BLaER1 treated with 17β-estradiol and CSF1 and Interleukin-3, amounts not matched to agents 10 nM and 100 nM (cell line): ENCODE results near the gene SYMPK.

Experiments used
- H3K27ac ChIP-seq, 11 experiments: shearing (Covaris generic); formaldehyde crosslinking; 2 replicates each; pipeline ENCODE4 v1.8.1; 2022
- H3K27me3 ChIP-seq, 11 experiments: shearing (Covaris generic); formaldehyde crosslinking; 2 replicates each; pipeline ENCODE4 v1.8.1; 2022
- H3K36me3 ChIP-seq, 11 experiments: shearing (Covaris generic); formaldehyde crosslinking; 2 replicates each; pipeline ENCODE4 v1.8.1; 2022
- H3K4me1 ChIP-seq, 10 experiments: shearing (Covaris generic); formaldehyde crosslinking; 2 replicates each; pipeline ENCODE4 v1.8.1; 2022
- H3K4me2 ChIP-seq, 11 experiments: shearing (Covaris generic); formaldehyde crosslinking; 2 replicates each; pipeline ENCODE4 v1.8.1; 2022
- H3K4me3 ChIP-seq, 10 experiments: shearing (Covaris generic); formaldehyde crosslinking; 2 replicates each; pipeline ENCODE4 v1.8.1; 2022
- H3K9ac ChIP-seq, 11 experiments: shearing (Covaris generic); formaldehyde crosslinking; 2 replicates each; pipeline ENCODE4 v1.8.1; 2022
- H3K9me3 ChIP-seq, 11 experiments: shearing (Covaris generic); formaldehyde crosslinking; replicated peaks in 1 of 11; 2 replicates each; pipeline ENCODE4 v1.8.1; 2022
- H4K20me1 ChIP-seq, 11 experiments: shearing (Covaris generic); formaldehyde crosslinking; 2 replicates each; pipeline ENCODE4 v1.8.1; 2022
- Cebpa-rat ChIP-seq, 11 experiments: shearing (Covaris generic); IDR thresholded peaks; 2 replicates each; pipeline ENCODE4 v1.8.1; 2022

SYMPK gene

DNA sequence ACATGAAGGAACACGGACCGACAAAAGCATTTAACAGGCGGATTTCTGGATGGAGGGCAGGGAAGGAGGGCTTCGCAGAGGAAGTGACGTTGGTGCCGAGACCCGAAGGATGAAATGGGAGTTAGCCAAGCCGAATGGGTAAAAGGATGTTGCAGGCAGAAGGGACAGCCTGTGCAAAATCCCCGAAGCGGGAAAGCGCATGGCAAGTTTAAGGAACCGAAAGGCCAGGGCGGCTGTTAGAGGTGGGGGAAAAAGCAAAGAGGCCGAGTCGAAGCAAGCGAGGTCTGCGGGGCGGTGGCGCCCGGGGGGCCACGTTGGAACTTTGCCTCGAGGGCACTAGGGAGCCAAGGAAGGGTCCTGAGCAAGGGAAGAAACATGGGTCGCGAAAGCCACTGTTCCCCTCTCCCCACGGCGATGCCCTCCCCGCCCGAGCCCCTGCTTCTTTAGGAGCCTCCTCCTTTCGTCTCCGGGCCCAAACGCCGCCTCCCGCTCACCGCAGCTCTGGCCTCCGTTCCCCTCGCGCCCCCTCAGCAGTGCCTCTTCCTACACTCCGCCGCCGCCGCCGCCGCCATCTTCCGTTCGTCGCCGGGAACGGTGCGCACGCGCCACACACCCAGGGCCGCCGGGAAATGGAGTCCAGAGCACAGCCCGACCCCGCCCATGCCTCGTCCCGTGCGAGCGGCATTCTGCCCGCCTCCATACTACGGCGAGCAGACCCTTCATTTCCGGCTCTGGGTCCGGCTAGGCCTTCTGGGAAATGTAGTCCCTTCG, at the start of gene SYMPK:
Gene SYMPK (minus strand): TSS at position 584 of the 771 bp plus-strand sequence. CDS start 8,652 bp downstream, outside the sequence.
- Histone ChIP-seq H3K27ac (peak within 1 kb of the TSS; percentile 81 to 99 (median 94)), H3K4me2 (peak within 1 kb of the TSS; percentile 80 to 97 (median 93)), H3K9ac (peak within 1 kb of the TSS; percentile 91 to 99 (median 95)), H3K9me3 (no peaks in the 10 kb centered on the region), H4K20me1 (peaks cover 4 to 41% (median 31%) of the 10 kb centered on the region in 11 experiments; a peak in 19 of 22 replicates), H3K36me3 (peaks cover 29 to 42% (median 34%) of the 10 kb centered on the region in 11 experiments), H3K4me3 (peak within 1 kb of the TSS; percentile 74 to 98 (median 80)), H3K4me1 (peaks cover 21 to 26% (median 24%) of the 10 kb centered on the region in 10 experiments), H3K27me3 (peaks cover 31 to 44% (median 42%) of the 10 kb centered on the region in 11 experiments)
- TF ChIP-seq Cebpa-rat (IDR thresholded peaks at IDR 0.05): no peak

DNA sequence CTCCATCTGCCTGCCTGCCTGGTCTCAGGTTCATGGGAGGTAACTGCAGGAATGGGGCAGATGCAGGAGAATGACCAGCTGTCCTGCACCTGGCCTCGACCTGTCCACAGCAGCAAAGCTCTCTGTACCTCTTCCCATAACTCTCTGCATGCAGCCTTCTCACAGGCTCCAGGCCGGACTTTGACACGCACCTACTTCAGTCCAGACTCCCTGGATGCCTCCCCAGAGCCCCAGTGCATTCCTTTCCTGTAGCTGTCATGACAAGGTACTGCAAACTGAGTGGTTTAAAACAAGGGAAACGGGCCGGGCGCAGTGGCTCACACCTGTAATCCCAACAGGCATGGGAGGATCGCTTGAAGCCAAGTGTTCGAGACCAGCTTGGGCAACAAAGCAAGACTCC, 48.3 kb upstream of the SYMPK start:
- Histone ChIP-seq H3K27ac (no peak overlapping the region), H3K27me3 (no peaks in the 10 kb centered on the region), H3K4me3 (no peak overlapping the region), H3K4me2 (no peak overlapping the region), H3K9ac (no peak overlapping the region), H3K36me3 (no peaks in the 10 kb centered on the region), H3K4me1 (peaks cover 0 to 8% (median 0%) of the 10 kb centered on the region in 10 experiments; a peak in 1 of 20 replicates), H3K9me3 (peaks cover 0 to 6% (median 0%) of the 10 kb centered on the region in 11 experiments; a peak in 2 of 22 replicates), H4K20me1 (no peaks in the 10 kb centered on the region)
- no peak for TF ChIP-seq Cebpa-rat (IDR thresholded peaks at IDR 0.05)

GRCh38 chr19:45908956-45909355, 46.0 kb upstream of the SYMPK start:
- no peak for TF ChIP-seq Cebpa-rat (IDR thresholded peaks at IDR 0.05)
- H3K9me3 ChIP-seq: peaks cover 0 to 6% (median 0%) of the 10 kb centered on the region in 11 experiments; a peak in 2 of 22 replicates
- H3K9ac ChIP-seq: no peak overlapping the region
- no peak overlapping the region for H3K27ac ChIP-seq
- H3K4me3 ChIP-seq: no peak overlapping the region
- H3K36me3 ChIP-seq: no peaks in the 10 kb centered on the region
- no peaks in the 10 kb centered on the region for H3K27me3 ChIP-seq
- H3K4me1 ChIP-seq: peaks cover 0 to 8% (median 0%) of the 10 kb centered on the region in 10 experiments; a peak in 1 of 20 replicates
- no peak overlapping the region for H3K4me2 ChIP-seq
- H4K20me1 ChIP-seq: no peaks in the 10 kb centered on the region

GRCh38 chr19:45906221-45906620, 43.3 kb upstream of the SYMPK start:
- peaks cover 0 to 2% (median 0%) of the 10 kb centered on the region in 11 experiments; a peak in 6 of 22 replicates for H3K36me3 ChIP-seq
- TF ChIP-seq Cebpa-rat (IDR thresholded peaks at IDR 0.05): no peak
- H3K4me2 ChIP-seq: no peak overlapping the region
- no peak overlapping the region for H3K9ac ChIP-seq
- H3K9me3 ChIP-seq: no peaks in the 10 kb centered on the region
- H3K27ac ChIP-seq: no peak overlapping the region
- H3K4me1 ChIP-seq: peaks cover 9 to 12% (median 11%) of the 10 kb centered on the region in 10 experiments
- no peaks in the 10 kb centered on the region for H3K27me3 ChIP-seq
- H3K4me3 ChIP-seq: no peak overlapping the region
- peaks cover 1 to 3% (median 3%) of the 10 kb centered on the region in 11 experiments; a peak in 20 of 22 replicates for H4K20me1 ChIP-seq

GRCh38 chr19:45905011-45905410, 42.1 kb upstream of the SYMPK start:
- TF ChIP-seq Cebpa-rat (IDR thresholded peaks at IDR 0.05): no peak
- H4K20me1 ChIP-seq: peaks cover 8 to 16% (median 15%) of the 10 kb centered on the region in 11 experiments; a peak in 20 of 22 replicates
- no peaks in the 10 kb centered on the region for H3K27me3 ChIP-seq
- no peak overlapping the region for H3K27ac ChIP-seq
- H3K4me2 ChIP-seq: no peak overlapping the region
- H3K9me3 ChIP-seq: no peaks in the 10 kb centered on the region
- H3K9ac ChIP-seq: no peak overlapping the region
- H3K4me1 ChIP-seq: peaks cover 16 to 24% (median 22%) of the 10 kb centered on the region in 10 experiments
- peaks cover 2 to 14% (median 5%) of the 10 kb centered on the region in 11 experiments; a peak in 18 of 22 replicates for H3K36me3 ChIP-seq
- H3K4me3 ChIP-seq: no peak overlapping the region

DNA sequence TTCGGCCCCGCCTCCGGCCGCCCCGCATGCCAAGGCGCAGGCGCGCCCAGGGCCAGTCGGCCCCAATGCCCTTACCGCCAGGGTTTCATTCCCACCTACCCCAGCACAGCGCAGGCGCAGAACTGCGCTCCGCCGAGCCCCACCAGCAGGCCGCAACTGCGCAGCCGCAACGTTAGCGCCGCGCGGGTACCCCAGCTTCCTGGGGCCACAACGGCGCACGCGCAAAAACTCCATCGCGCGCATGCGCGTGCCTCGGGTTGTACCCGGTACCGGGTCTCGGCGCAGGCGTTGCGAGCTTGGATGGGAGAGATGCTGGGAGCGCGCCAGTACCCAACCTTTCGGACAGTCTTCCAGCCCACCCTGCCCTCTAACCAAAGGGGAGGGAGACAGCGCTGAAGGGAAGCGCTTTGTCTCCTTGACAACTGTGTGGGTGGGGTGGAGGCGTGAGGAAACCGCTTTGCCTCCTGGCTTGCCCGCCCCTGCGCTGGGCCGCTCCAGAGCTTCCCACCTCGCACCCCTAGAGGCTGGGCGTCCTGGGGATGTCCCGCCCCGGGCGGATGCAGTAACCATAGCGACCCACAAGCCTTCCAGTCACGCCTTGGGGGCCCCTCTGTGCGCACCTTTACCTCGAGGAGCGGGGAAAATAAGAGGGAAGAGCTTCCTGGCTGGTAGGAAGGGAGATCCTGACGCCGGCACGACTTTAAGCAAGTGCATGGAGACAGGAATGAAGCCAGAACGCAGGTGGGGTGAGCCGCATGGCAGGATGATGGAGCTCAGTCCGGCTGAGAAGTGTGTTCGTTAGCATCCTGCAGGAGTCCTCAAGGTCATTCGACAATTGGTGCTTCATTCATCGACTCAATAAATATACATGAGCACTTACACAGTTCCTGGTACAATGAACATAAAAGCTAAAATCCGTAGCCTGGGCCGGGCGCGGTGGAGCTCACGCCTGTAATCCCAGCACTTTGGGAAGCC, 40.0 kb upstream of the SYMPK start:
- no peak for TF ChIP-seq Cebpa-rat (IDR thresholded peaks at IDR 0.05)
- Histone ChIP-seq H3K4me1 (peaks cover 20 to 42% (median 25%) of the 10 kb centered on the region in 10 experiments), H3K4me2 (peak overlapping the region; percentile 80 to 98 (median 91)), H3K27ac (peak overlapping the region; percentile 30 to 91 (median 79); a peak in 20 of 22 replicates), H3K36me3 (peaks cover 22 to 35% (median 26%) of the 10 kb centered on the region in 11 experiments), H3K9ac (peak overlapping the region; percentile 78 to 90 (median 85)), H4K20me1 (peaks cover 8 to 36% (median 34%) of the 10 kb centered on the region in 11 experiments; a peak in 20 of 22 replicates), H3K9me3 (no peaks in the 10 kb centered on the region), H3K27me3 (no peaks in the 10 kb centered on the region), H3K4me3 (peak overlapping the region; percentile 72 to 95 (median 88))

- H3K9me3 ChIP-seq: no peaks in the 10 kb centered on the region
- H3K4me1 ChIP-seq: peaks cover 20 to 50% (median 31%) of the 10 kb centered on the region in 10 experiments
- H3K27me3 ChIP-seq: no peaks in the 10 kb centered on the region
- H3K4me3 ChIP-seq: peak within 1 kb of the TSS; percentile 72 to 95 (median 88)
- peak within 1 kb of the TSS; percentile 81 to 99 (median 96) for H3K4me2 ChIP-seq
- peak within 1 kb of the TSS; percentile 78 to 90 (median 85) for H3K9ac ChIP-seq
- peaks cover 23 to 43% (median 35%) of the 10 kb centered on the region in 11 experiments for H3K36me3 ChIP-seq
- TF ChIP-seq Cebpa-rat (IDR thresholded peaks at IDR 0.05): no peak
- peak within 1 kb of the TSS; percentile 42 to 91 (median 79); a peak in 21 of 22 replicates for H3K27ac ChIP-seq
- peaks cover 12 to 45% (median 40%) of the 10 kb centered on the region in 11 experiments; a peak in 20 of 22 replicates for H4K20me1 ChIP-seq
Measured at GRCh38 chr19:45901912-45902650, 39.1 kb upstream of the SYMPK start, which contains the start of gene MYPOP. Gene MYPOP (minus strand): TSS chr19:45902613. CDS start chr19:45901773, 840 bp downstream.
